Dendritic cell treated with granulocyte-macrophage colony-stimulating factor and Interleukin-4, amounts not matched to agents 40 ng/mL and 50 ng/mL, for 4 days (primary cell): ENCODE results near the gene BNC2.
"Not testable (repeated sequence)": the region's sequence is repeated elsewhere in the genome, so short reads cannot be mapped to it uniquely, and the experiment has no call there.

ENCODE experiments used
- H3K27ac Mint-ChIP-seq: one replicate; pipeline ENCODE4 v1.8.0; 2022; ENCODE audit warnings: mild to moderate bottlenecking, mixed read lengths
- H3K27me3 Mint-ChIP-seq: one replicate; pipeline ENCODE4 v1.8.0; 2022; ENCODE audit warnings: mild to moderate bottlenecking, mixed read lengths
- H3K36me3 Mint-ChIP-seq: one replicate; pipeline ENCODE4 v1.8.0; 2022; ENCODE audit warnings: low read depth, mixed read lengths
- H3K4me1 Mint-ChIP-seq: one replicate; pipeline ENCODE4 v1.8.0; 2022; ENCODE audit warnings: low read depth, mixed read lengths
- H3K4me3 Mint-ChIP-seq: one replicate; pipeline ENCODE4 v1.8.0; 2022; ENCODE audit warnings: mild to moderate bottlenecking, moderate library complexity, mixed read lengths
- H3K9me3 Mint-ChIP-seq: one replicate; pipeline ENCODE4 v1.8.0; 2022; ENCODE audit warnings: mixed read lengths
- intact Hi-C: fragments of 100-400 bp; cut with micrococcal nuclease; formaldehyde crosslinking; loops from one replicate; pipeline ENCODE4 v1.15.0; 2022

Gene BNC2

DNA sequence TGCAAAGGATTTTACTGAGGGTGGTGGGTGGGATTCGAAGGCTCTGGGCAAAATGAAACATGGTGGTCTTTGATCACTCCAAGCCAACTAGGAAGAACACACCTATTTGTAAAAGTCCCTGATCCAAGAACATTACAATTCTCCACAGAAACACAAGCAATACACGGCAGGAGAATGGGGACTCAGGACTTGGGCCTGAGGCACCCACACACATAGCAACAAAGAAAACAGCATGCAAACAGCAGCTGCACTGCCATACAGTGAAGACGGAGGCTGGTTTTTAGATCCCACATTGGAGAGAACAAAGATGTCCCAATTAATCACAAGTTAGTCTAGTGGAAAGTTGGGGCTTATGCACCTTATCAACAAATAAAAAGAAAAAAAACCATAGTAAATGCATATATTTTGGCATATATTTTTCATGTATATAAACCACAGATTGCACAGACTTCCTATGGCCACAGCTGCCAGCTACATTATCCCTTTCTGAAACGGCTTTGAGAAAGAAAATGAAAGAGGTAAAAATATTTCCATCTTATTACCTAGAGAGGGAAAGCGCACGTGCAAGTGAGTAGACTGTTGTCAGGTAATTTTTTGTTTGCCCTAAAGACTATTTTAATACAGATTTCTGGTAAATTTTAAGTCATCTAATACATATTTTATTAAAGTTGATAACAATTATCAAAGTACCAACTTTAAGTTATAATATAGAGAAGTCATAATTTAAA lies 410.9 kb downstream of the BNC2 start:
- intact Hi-C loops: no loop called here
- Mint-ChIP-seq H3K4me1 (no peaks in the 10 kb centered on the region), H3K36me3 (no peaks in the 10 kb centered on the region), H3K27me3 (no peaks in the 10 kb centered on the region), H3K27ac (no peak overlapping the region), H3K9me3 (peaks cover 3% of the 10 kb centered on the region), H3K4me3 (no peak overlapping the region)

GRCh38 chr9:16458696-16459420 lies 411.6 kb downstream of the BNC2 start:
- no peaks in the 10 kb centered on the region for H3K27me3 Mint-ChIP-seq

GRCh38 chr9:16455842-16456241 lies 414.6 kb downstream of the BNC2 start:
- no peak overlapping the region for H3K27ac Mint-ChIP-seq
- no peak overlapping the region for H3K4me3 Mint-ChIP-seq
- H3K9me3 Mint-ChIP-seq: no peaks in the 10 kb centered on the region
- intact Hi-C loops: no loop called here
- no peaks in the 10 kb centered on the region for H3K36me3 Mint-ChIP-seq
- no peaks in the 10 kb centered on the region for H3K4me1 Mint-ChIP-seq
- H3K27me3 Mint-ChIP-seq: peaks cover 2% of the 10 kb centered on the region

More at GRCh38 chr9:16458696-16459420, 411.6 kb downstream of the BNC2 start:
- no peak overlapping the region for H3K27ac Mint-ChIP-seq
- no peaks in the 10 kb centered on the region for H3K9me3 Mint-ChIP-seq
- H3K36me3 Mint-ChIP-seq: no peaks in the 10 kb centered on the region
- no peaks in the 10 kb centered on the region for H3K4me1 Mint-ChIP-seq
- H3K4me3 Mint-ChIP-seq: no peak overlapping the region
- intact Hi-C loops: no loop called here

- intact Hi-C loops: no loop called here
- no peak overlapping the region for H3K4me3 Mint-ChIP-seq
- H3K36me3 Mint-ChIP-seq: no peaks in the 10 kb centered on the region
- H3K4me1 Mint-ChIP-seq: no peaks in the 10 kb centered on the region
- H3K9me3 Mint-ChIP-seq: no peaks in the 10 kb centered on the region
- peaks cover 2% of the 10 kb centered on the region for H3K27me3 Mint-ChIP-seq
- no peak overlapping the region for H3K27ac Mint-ChIP-seq
These were observed 417.1 kb downstream of the BNC2 start for GRCh38 chr9:16453390-16453789.

- H3K36me3 Mint-ChIP-seq: no peaks in the 10 kb centered on the region
- intact Hi-C loops: no loop called here
- no peak overlapping the region for H3K27ac Mint-ChIP-seq
- H3K9me3 Mint-ChIP-seq: no peaks in the 10 kb centered on the region
- peaks cover 2% of the 10 kb centered on the region for H3K27me3 Mint-ChIP-seq
- no peak overlapping the region for H3K4me3 Mint-ChIP-seq
- H3K4me1 Mint-ChIP-seq: no peaks in the 10 kb centered on the region
These were observed 419.9 kb downstream of the BNC2 start for GRCh38 chr9:16450578-16450977.

- peaks cover 2% of the 10 kb centered on the region for H3K27me3 Mint-ChIP-seq
- intact Hi-C loops: no loop called here
- no peaks in the 10 kb centered on the region for H3K4me1 Mint-ChIP-seq
- H3K9me3 Mint-ChIP-seq: no peaks in the 10 kb centered on the region
- H3K27ac Mint-ChIP-seq: no peak overlapping the region
- no peak overlapping the region for H3K4me3 Mint-ChIP-seq
- H3K36me3 Mint-ChIP-seq: no peaks in the 10 kb centered on the region
These were observed 420.4 kb downstream of the BNC2 start for GRCh38 chr9:16450043-16450442.

DNA sequence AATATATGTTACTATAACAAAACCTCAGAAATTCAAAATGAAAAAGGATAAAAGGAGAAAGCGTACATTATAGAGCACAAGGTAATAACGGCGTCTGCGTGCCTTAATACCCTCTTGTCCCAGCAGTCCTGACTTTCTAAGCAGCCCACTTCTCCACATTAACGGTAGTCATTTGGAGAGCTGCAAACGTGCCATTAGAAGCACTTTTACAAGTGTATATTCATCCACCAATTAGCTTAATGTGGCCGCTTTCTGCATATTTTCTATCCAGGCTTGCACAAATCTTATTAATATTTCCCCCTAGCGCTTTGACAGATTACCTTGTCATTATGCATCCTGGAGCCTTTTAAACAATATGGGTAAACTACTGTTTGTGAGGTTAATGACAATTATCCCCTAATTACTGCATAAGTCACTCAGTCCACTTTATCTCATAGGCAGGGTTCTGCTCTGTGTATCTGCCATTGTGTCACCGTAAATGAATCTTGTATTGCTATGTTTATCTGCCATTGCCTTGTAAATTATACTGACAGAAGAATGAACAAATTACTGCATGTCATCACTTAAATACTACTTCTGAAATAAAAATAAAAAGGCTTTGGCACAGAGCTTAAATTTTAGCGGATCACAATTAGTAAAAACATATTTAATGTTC lies 421.3 kb downstream of the BNC2 start:
- H3K4me1 Mint-ChIP-seq: no peaks in the 10 kb centered on the region
- no peaks in the 10 kb centered on the region for H3K36me3 Mint-ChIP-seq
- intact Hi-C loops: no loop called here
- H3K9me3 Mint-ChIP-seq: no peaks in the 10 kb centered on the region
- H3K27ac Mint-ChIP-seq: no peak overlapping the region
- H3K27me3 Mint-ChIP-seq: peaks cover 2% of the 10 kb centered on the region
- no peak overlapping the region for H3K4me3 Mint-ChIP-seq

DNA sequence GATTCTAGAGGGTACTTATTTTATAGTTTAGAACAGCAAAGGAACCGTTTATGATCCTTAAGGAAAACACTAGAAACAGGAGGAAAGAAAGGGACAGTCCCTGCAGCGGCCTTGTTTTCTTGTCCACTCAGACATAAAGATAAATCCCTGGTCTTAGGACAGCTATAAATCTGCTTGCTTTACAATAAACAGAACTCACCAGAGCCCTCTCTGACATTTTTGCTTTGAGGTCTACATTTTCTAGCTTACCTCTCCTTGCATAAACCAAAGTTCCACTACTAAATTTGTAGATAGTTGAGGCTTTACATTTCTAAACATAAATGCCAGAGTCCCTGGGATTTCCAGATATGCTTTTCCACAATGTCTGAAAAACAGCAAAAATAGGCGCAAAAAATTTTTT lies 422.5 kb downstream of the BNC2 start:
- Mint-ChIP-seq H3K27me3 (no peaks in the 10 kb centered on the region), H3K4me3 (no peak overlapping the region), H3K4me1 (no peaks in the 10 kb centered on the region), H3K9me3 (no peaks in the 10 kb centered on the region), H3K27ac (no peak overlapping the region), H3K36me3 (no peaks in the 10 kb centered on the region)
- intact Hi-C loops: no loop called here

DNA sequence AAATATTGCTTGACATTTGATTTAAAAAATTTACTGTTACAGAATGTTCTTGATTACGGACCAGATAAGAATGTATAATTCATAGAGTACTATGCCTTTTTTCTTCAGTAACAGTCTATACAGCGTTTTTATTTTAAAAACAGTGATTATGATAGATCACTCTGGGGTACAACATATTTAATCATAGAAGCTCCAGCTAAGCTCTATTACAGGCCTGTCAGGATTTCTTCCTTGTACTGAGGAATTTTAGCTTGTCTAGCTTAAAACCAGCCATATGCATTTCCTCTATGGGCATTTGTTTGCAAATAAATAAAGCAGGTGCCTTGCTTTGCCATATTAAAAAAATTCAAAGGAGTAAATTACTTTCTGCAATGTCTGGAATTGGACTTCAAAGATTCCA lies 423.8 kb downstream of the BNC2 start:
- Mint-ChIP-seq H3K27ac (no peak overlapping the region), H3K4me3 (no peak overlapping the region), H3K9me3 (no peaks in the 10 kb centered on the region), H3K4me1 (no peaks in the 10 kb centered on the region), H3K27me3 (no peaks in the 10 kb centered on the region), H3K36me3 (no peaks in the 10 kb centered on the region)
- intact Hi-C loops: no loop called here

GRCh38 chr9:16445141-16445920 lies 425.1 kb downstream of the BNC2 start:
- Mint-ChIP-seq H3K36me3 (no peaks in the 10 kb centered on the region), H3K4me3 (no peak overlapping the region), H3K9me3 (no peaks in the 10 kb centered on the region), H3K27ac (no peak overlapping the region), H3K27me3 (no peaks in the 10 kb centered on the region), H3K4me1 (no peaks in the 10 kb centered on the region)
- intact Hi-C loops: no loop called here

- no peaks in the 10 kb centered on the region for H3K36me3 Mint-ChIP-seq
- H3K4me3 Mint-ChIP-seq: no peak overlapping the region
- H3K9me3 Mint-ChIP-seq: peaks cover 9% of the 10 kb centered on the region
- H3K27ac Mint-ChIP-seq: no peak overlapping the region
- no peaks in the 10 kb centered on the region for H3K27me3 Mint-ChIP-seq
- no peaks in the 10 kb centered on the region for H3K4me1 Mint-ChIP-seq
- intact Hi-C loops: no loop called here
These were observed 427.8 kb downstream of the BNC2 start for GRCh38 chr9:16442622-16443021.

GRCh38 chr9:16441791-16442190 lies 428.7 kb downstream of the BNC2 start:
- intact Hi-C loops: no loop called here
- H3K36me3 Mint-ChIP-seq: no peaks in the 10 kb centered on the region
- peaks cover 13% of the 10 kb centered on the region for H3K9me3 Mint-ChIP-seq
- H3K27me3 Mint-ChIP-seq: no peaks in the 10 kb centered on the region
- H3K27ac Mint-ChIP-seq: no peak overlapping the region
- no peaks in the 10 kb centered on the region for H3K4me1 Mint-ChIP-seq
- no peak overlapping the region for H3K4me3 Mint-ChIP-seq

DNA sequence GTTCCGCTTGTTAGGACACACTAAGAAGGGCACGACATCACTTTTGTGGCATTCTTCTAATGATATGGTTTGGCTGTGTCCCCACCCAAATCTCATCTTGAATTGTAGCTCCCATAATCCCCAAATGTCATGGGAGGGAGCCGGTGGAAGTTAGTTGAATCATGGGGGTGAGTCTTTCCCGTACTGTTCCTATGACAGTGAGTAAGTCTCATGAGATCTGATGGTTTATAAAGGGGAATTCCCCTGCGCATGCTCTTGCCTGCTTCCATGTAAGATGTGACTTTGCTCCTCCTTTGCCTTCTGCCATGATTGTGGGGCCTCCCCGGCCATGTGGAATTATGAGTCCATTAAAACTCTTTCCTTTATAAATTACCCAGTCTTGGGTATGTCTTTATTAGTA lies 431.6 kb downstream of the BNC2 start:
- H3K4me3 Mint-ChIP-seq, H3K27ac Mint-ChIP-seq, intact Hi-C loops, H3K27me3 Mint-ChIP-seq, H3K36me3 Mint-ChIP-seq, H3K4me1 Mint-ChIP-seq: not testable (repeated sequence)
- peaks cover 27% of the 10 kb centered on the region for H3K9me3 Mint-ChIP-seq

DNA sequence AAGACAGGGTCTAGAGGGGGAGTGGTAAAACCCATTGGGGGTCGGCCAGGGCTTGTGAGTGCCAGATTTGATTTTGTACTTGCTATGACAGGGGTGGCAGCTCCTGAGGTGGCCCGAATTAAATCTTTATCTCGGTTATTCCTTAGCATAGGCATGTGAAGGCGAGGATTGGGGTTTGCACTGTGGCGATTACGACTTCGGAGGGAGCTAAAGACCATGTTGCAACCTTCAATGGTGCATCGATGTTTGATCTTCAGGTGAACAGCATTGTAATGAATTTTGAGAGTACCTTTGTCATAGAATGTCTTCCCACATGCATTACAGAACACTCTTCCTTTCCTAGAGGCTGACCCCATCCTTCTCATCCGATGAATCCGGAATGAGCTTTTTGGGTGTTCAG lies 433.9 kb downstream of the BNC2 start:
- Mint-ChIP-seq H3K27me3 (peaks cover 2% of the 10 kb centered on the region), H3K4me3 (no peak overlapping the region), H3K9me3 (peaks cover 27% of the 10 kb centered on the region), H3K27ac (no peak overlapping the region), H3K36me3 (no peaks in the 10 kb centered on the region), H3K4me1 (no peaks in the 10 kb centered on the region)
- intact Hi-C loops: no loop called here
